AG09309 (cell line): Measurements from ENCODE around the gene FNDC3A.

ENCODE experiments used
- DNase-seq: peaks from one replicate; pipeline ENCODE4 v3.0.0-alpha.2; 2010; ENCODE audit warnings: low read depth
- H3K4me3 ChIP-seq: 2 replicates; pipeline ENCODE4 v1.5.1; 2011; ENCODE audit warnings: mild to moderate bottlenecking, low read depth, low read length, moderate library complexity; ENCODE audit not compliant: control insufficient read depth
- TF ChIP-seq, protein P1 (sequence below): IDR thresholded peaks from 2 replicates; pipeline ENCODE4 v1.5.1; 2011; ENCODE audit warnings: mild to moderate bottlenecking, low read depth, low read length, inconsistent platforms; ENCODE audit not compliant: insufficient read depth, control insufficient read depth; ENCODE audit errors: missing control alignments

The FNDC3A gene

GRCh38 chr13:49256841-49257240 lies 281.1 kb downstream of the FNDC3A start:
- TF ChIP-seq, protein P1, sequence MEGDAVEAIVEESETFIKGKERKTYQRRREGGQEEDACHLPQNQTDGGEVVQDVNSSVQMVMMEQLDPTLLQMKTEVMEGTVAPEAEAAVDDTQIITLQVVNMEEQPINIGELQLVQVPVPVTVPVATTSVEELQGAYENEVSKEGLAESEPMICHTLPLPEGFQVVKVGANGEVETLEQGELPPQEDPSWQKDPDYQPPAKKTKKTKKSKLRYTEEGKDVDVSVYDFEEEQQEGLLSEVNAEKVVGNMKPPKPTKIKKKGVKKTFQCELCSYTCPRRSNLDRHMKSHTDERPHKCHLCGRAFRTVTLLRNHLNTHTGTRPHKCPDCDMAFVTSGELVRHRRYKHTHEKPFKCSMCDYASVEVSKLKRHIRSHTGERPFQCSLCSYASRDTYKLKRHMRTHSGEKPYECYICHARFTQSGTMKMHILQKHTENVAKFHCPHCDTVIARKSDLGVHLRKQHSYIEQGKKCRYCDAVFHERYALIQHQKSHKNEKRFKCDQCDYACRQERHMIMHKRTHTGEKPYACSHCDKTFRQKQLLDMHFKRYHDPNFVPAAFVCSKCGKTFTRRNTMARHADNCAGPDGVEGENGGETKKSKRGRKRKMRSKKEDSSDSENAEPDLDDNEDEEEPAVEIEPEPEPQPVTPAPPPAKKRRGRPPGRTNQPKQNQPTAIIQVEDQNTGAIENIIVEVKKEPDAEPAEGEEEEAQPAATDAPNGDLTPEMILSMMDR = no peak
- no peak for DNase-seq
- H3K4me3 ChIP-seq = no peak overlapping the region

DNA sequence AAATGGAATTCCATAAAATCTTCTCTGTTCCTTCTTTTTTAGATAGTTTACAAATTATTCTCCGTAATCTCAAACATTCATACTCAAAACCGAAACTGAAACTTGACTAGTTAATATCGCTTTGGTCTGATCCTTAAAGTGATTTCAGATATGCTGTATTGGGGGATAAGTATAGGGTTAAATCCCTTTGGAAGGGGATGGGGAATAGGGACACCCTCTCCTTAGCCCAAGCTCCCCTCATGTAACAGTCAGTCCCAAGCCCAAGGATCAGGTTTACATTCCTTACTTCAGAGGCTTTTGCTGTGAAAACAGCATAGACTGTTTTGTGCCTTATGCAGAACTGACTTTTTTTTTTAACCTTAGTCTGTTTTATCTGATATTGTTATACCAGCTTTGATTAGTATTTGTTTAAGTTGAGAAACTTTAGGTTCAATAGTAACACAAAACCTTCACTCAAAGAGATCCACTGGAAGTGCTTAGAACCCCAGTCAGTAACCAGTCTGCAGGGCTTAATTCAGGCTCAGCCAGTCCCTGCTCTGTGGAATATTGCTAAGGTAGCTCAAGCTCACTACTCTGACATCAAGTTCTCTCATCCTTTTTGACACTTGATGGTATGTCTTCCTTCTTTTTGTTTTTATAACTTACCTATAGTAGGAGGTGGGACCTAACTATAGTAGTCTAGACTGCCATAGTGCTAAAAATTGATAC lies 282.5 kb downstream of the FNDC3A start:
- DNase-seq = no peak
- TF ChIP-seq, protein P1 = no peak
- no peak overlapping the region for H3K4me3 ChIP-seq
